PC-3 (cell line): ENCODE measurements around the gene EPB41L2. TPM values are rescaled to one million over a fixed set of nuclear protein-coding genes. Genes with fewer than 3 reads are reported as not detected.

Source experiments
- ATAC-seq: fragments of 200-7000 bp; cut with Tn5 transposase; 2 replicates; pipeline ENCODE4 v1.9.1; 2020; ENCODE audit warnings: mild to moderate bottlenecking, moderate library complexity
- BruUV-seq: library from RNA; stranded (reverse); fragments of 400-500 nt; replicated peaks from 2 replicates; lab custom pipeline; 2021; lab: Mats Ljungman, UMichigan
- CTCF ChIA-PET: fragments of 300-600 bp; sonication (Branson Sonifier 250); formaldehyde crosslinking; loops from one replicate; lab custom pipeline; 2022; ENCODE audit warnings: antibody characterized with exemption; lab: Charles Lee
- POLR2A ChIA-PET: fragments of 300-600 bp; sonication (Branson Sonifier 250); formaldehyde crosslinking; loops from one replicate; lab custom pipeline; 2022; ENCODE audit warnings: antibody characterized with exemption; ENCODE audit not compliant: unreplicated experiment; lab: Charles Lee
- DNase-seq: peaks from one replicate; pipeline ENCODE4 v3.0.0-alpha.2; 2015
- H2AFZ ChIP-seq: fragments of 300-600 bp; sonication (generic); 2 replicates; pipeline ENCODE4 v1.6.0; 2016; ENCODE audit warnings: antibody characterized with exemption, low read length
- H3F3A ChIP-seq: fragments of 300-600 bp; sonication (generic); one replicate; pipeline ENCODE4 v1.6.0; 2017; ENCODE audit warnings: antibody characterized with exemption, low read length, control low read depth, mild to moderate bottlenecking; ENCODE audit not compliant: unreplicated experiment
- H3K27ac ChIP-seq: fragments of 300-600 bp; sonication (generic); 2 replicates; pipeline ENCODE4 v1.5.1; 2016; ENCODE audit warnings: mild to moderate bottlenecking, low read length
- H3K27me3 ChIP-seq: fragments of 300-600 bp; sonication (generic); 2 replicates; pipeline ENCODE4 v1.6.1; 2016; ENCODE audit warnings: low read length, mixed read lengths
- H3K36me3 ChIP-seq: fragments of 300-600 bp; sonication (generic); 2 replicates; pipeline ENCODE4 v1.6.1; 2016; ENCODE audit warnings: low read depth, mixed run types, low read length, mixed read lengths
- H3K4me1 ChIP-seq: fragments of 300-600 bp; sonication (generic); 2 replicates; pipeline ENCODE4 v1.5.1; 2016; ENCODE audit warnings: low read length; ENCODE audit not compliant: insufficient read depth
- H3K4me2 ChIP-seq: fragments of 300-600 bp; sonication (generic); 2 replicates; pipeline ENCODE4 v1.6.0; 2016; ENCODE audit warnings: low read length
- H3K4me3 ChIP-seq: fragments of 300-600 bp; sonication (generic); 2 replicates; pipeline ENCODE4 v1.5.1; 2016; ENCODE audit warnings: mild to moderate bottlenecking, low read length, mixed read lengths
- H3K79me2 ChIP-seq: fragments of 300-600 bp; sonication (generic); 2 replicates; pipeline ENCODE4 v1.6.1; 2017; ENCODE audit warnings: low read length, mixed read lengths
- H3K9ac ChIP-seq: fragments of 300-600 bp; sonication (generic); 2 replicates; pipeline ENCODE4 v1.6.0; 2016; ENCODE audit warnings: mild to moderate bottlenecking, low read length
- H3K9me2 ChIP-seq: fragments of 300-600 bp; sonication (generic); replicated peaks from 2 replicates; pipeline ENCODE4 v1.6.1; 2016; ENCODE audit warnings: mixed run types, low read length, mixed read lengths
- H3K9me3 ChIP-seq: fragments of 300-600 bp; sonication (generic); 2 replicates; pipeline ENCODE4 v1.6.1; 2016; ENCODE audit warnings: low read length, mixed read lengths
- H4K20me1 ChIP-seq: fragments of 300-600 bp; sonication (generic); 2 replicates; pipeline ENCODE4 v1.6.1; 2016; ENCODE audit warnings: low read length, mixed read lengths
- EZH2 ChIP-seq: fragments of 300-600 bp; sonication (generic); IDR thresholded peaks from one replicate; pipeline ENCODE4 v1.6.1; 2017; ENCODE audit warnings: antibody characterized with exemption, mild to moderate bottlenecking, low read length; ENCODE audit not compliant: unreplicated experiment
- EZH2phosphoT487 ChIP-seq: fragments of 300-600 bp; sonication (generic); IDR thresholded peaks from 2 replicates; pipeline ENCODE4 v1.6.1; 2018; ENCODE audit warnings: mild to moderate bottlenecking, antibody characterized with exemption, low read length, borderline replicate concordance
- intact Hi-C: fragments of 100-400 bp; cut with micrococcal nuclease; formaldehyde crosslinking; loops from 2 replicates; pipeline ENCODE4 v1.9.0; 2023
- total RNA-seq: library from RNA; depleted of rRNA; stranded (reverse); fragments of >200 nt; gene quantifications from 2 replicates; pipeline ENCODE4 v1.2.3, GENCODE V29; 2014
- TF ChIP-seq, protein P1 (sequence below): fragments of 300-600 bp; sonication (generic); conservative IDR thresholded peaks from 2 replicates; pipeline ENCODE4 v1.5.1; 2017; ENCODE audit warnings: antibody characterized with exemption, low read depth, mild to moderate bottlenecking, low read length

Gene EPB41L2
- total RNA-seq, 1 experiment from 2014 or later: 26.9 TPM

DNA sequence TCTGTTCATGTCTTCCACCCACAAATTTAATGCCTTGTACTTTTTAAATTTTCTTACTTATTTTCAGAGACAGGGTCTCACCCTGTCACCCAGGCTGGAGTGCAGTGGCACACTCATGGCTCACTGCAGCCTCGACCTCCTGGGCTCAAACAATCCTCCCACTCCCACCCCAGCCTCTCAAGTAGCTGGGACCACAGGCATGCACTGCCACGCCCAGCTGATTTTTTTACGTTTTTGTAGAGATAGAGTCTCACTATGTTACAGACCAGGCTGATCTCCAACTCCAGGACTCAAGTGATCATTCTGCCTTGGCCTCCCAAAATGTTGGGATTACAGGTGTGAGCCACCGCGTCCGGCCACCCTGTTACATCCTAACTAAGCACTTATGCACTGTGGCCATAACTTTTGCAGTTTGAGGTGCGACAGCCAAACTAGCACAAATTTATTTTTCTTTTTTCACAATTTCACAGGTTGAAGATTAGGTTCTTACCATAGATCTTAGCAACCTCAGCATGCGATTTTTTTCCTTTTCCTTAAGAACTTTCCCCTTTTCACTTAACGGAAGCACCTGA lies 92.1 kb downstream of the EPB41L2 start:
- intact Hi-C loops: no loop called here

DNA sequence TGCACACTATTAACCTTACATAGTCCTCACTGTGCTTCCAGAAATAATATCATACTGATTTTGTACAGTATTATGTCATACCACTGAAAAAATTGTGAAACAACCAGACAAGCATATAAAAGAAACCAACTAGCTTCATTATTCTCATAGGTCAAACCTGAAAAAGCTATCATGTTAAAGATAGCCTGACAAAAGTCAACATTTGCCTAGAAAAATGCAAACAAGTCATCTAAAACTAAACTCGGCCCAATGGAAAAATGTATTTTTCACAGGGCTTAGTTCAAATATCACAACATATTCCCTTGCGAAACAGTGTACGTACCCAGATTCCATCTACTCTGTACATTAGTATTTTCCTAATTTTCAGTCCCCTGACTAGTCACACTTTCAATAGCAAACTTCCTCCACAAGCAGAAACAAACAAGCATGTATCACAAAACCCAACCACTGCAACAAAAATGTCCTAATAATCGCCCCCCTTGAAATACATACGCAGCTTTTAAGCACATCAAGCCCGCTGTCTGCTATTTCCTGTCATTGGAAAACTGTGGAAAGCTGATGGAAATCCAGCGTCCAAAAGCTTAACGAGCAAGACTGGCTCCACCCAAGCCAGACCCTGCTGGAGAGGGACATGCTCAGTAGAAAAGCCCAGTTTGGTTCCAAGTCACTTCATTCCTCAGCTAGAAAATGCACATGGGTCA lies 93.1 kb downstream of the EPB41L2 start:
- Histone ChIP-seq H3K9ac (no peak overlapping the region), H3F3A (no peaks in the 10 kb centered on the region), H3K4me2 (no peak overlapping the region), H3K27ac (no peak overlapping the region), H3K36me3 (no peaks in the 10 kb centered on the region), H3K27me3 (no peaks in the 10 kb centered on the region), H3K79me2 (peaks cover 37% of the 10 kb centered on the region), H3K4me1 (peaks cover 2% of the 10 kb centered on the region; the same call in 1 of the 2 replicates), H3K9me2 (no peaks in the 10 kb centered on the region), H3K9me3 (no peaks in the 10 kb centered on the region), H4K20me1 (no peaks in the 10 kb centered on the region), H2AFZ (no peak overlapping the region), H3K4me3 (no peak overlapping the region)
- BruUV-seq: no TSS peak
- DNase-seq (no peak), ATAC-seq (no peak)
- CTCF ChIA-PET: no interaction called here
- no peak for TF ChIP-seq EZH2
- intact Hi-C loops: no loop called here
- POLR2A ChIA-PET: no interaction called here

More for the DNA sequence above, 92.1 kb downstream of the EPB41L2 start:
- no peaks in the 10 kb centered on the region for H3K9me2 ChIP-seq
- no peak overlapping the region for H2AFZ ChIP-seq
- no peak for ATAC-seq
- BruUV-seq: no TSS peak
- H3K9me3 ChIP-seq: no peaks in the 10 kb centered on the region
- TF ChIP-seq, protein P1, sequence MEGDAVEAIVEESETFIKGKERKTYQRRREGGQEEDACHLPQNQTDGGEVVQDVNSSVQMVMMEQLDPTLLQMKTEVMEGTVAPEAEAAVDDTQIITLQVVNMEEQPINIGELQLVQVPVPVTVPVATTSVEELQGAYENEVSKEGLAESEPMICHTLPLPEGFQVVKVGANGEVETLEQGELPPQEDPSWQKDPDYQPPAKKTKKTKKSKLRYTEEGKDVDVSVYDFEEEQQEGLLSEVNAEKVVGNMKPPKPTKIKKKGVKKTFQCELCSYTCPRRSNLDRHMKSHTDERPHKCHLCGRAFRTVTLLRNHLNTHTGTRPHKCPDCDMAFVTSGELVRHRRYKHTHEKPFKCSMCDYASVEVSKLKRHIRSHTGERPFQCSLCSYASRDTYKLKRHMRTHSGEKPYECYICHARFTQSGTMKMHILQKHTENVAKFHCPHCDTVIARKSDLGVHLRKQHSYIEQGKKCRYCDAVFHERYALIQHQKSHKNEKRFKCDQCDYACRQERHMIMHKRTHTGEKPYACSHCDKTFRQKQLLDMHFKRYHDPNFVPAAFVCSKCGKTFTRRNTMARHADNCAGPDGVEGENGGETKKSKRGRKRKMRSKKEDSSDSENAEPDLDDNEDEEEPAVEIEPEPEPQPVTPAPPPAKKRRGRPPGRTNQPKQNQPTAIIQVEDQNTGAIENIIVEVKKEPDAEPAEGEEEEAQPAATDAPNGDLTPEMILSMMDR: no peak
- TF ChIP-seq EZH2phosphoT487: no peak
- no peak for TF ChIP-seq EZH2
- no peak overlapping the region for H3K4me2 ChIP-seq
- no peak overlapping the region for H3K27ac ChIP-seq
- H3F3A ChIP-seq: no peaks in the 10 kb centered on the region
- ChIA-PET CTCF (no interaction called here), POLR2A (no interaction called here)
- H3K4me1 ChIP-seq: peaks cover 9% of the 10 kb centered on the region
- no peaks in the 10 kb centered on the region for H4K20me1 ChIP-seq
- H3K79me2 ChIP-seq: peaks cover 30% of the 10 kb centered on the region
- H3K27me3 ChIP-seq: no peaks in the 10 kb centered on the region
- no peak for DNase-seq
- no peak overlapping the region for H3K4me3 ChIP-seq
- no peaks in the 10 kb centered on the region for H3K36me3 ChIP-seq
- H3K9ac ChIP-seq: no peak overlapping the region

DNA sequence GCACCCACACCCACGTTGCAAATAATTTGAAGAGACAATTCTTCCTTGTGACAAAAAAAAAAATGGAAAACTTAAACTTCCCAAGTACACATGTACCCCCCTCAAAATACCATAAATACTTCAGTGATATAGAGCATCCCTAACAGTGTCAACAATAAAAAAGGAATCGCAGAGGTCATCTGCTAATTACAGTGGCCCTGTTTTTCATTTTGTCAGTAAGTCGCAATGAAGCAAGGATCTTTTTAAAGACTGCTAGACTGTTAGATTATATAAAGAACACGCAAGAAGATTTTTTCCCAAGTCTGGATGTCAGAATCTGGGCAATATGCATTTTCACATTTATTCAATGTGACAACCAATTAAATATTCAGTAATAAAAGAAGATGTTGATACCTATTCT lies 93.9 kb downstream of the EPB41L2 start:
- ChIA-PET POLR2A (no interaction called here), CTCF (no interaction called here)
- no peaks in the 10 kb centered on the region for H3K4me1 ChIP-seq
- peaks cover 42% of the 10 kb centered on the region for H3K79me2 ChIP-seq
- no peaks in the 10 kb centered on the region for H3K9me3 ChIP-seq
- no peaks in the 10 kb centered on the region for H3F3A ChIP-seq
- no peak for DNase-seq
- H3K4me2 ChIP-seq: no peak overlapping the region
- no peaks in the 10 kb centered on the region for H4K20me1 ChIP-seq
- no peak overlapping the region for H2AFZ ChIP-seq
- no peak overlapping the region for H3K27ac ChIP-seq
- no TSS peak for BruUV-seq
- H3K9me2 ChIP-seq: no peaks in the 10 kb centered on the region
- no peak for ATAC-seq
- no peaks in the 10 kb centered on the region for H3K27me3 ChIP-seq
- H3K36me3 ChIP-seq: no peaks in the 10 kb centered on the region
- no peak for TF ChIP-seq EZH2
- TF ChIP-seq, protein P1: no peak
- no peak for TF ChIP-seq EZH2phosphoT487
- intact Hi-C loops: no loop called here
- H3K9ac ChIP-seq: no peak overlapping the region
- no peak overlapping the region for H3K4me3 ChIP-seq
